ENCODE data around the gene OPCML. TPM values are rescaled to one million over a fixed set of nuclear protein-coding genes. Genes with fewer than 3 reads are reported as not detected.

OPCML gene
- total and polyA plus RNA-seq, 2 of the 13 experiments (the other 11 are each of a cell fraction or from before 2014, with no cell fraction given) = not detected

GRCh38 chr11:132772703-132773545 lies 759.4 kb downstream of the OPCML start (continued):
- TF ChIP-seq ZNF326 (CRISPR knock-in tag; IDR thresholded peaks at IDR 0.05; ENCODE audit: borderline replicate concordance) = no peak

DNA sequence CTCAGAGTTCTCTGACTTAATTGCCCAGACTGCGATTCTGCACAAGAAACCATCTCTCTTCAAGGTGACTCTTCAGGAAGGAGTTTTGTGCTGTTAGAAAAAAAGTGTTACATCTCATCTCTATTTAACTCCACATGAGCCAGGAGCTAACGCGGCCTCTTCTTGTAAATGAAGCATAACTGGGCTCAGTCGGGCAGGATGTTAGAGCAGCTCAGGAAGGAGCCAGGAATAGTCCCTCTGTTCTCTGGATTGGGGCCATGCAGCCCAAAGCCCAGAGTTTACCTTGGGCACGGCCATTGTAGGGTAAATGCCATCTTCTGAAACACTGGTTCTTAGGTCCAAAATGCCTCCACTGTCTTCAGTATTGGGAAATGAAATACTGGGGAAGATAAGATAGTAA lies 760.6 kb downstream of the OPCML start:
- ChIA-PET CTCF (ENCODE audit: low intra/inter-chr PET ratio, low total read pairs) (no interaction called here), POLR2A (no interaction called here)
- H3K36me3 ChIP-seq (replicated peaks in 1 of 2; ENCODE audit: control insufficient read depth in 1 of 2, insufficient read depth in 2 of 2, low read length in 2 of 2) = no peaks in the 10 kb centered on the region
- H3K27me3 ChIP-seq (ENCODE audit: control insufficient read depth in 1 of 2, insufficient read depth in 2 of 2, low read length in 2 of 2) = peaks cover 0 to 4% of the 10 kb centered on the region in 2 experiments; a peak in 1 of 5 replicates
- in situ Hi-C loops (cut with HindIII; ENCODE audit: extremely low pct_ligation_motif_present, low pct_unique_long_range_greater_than_20kb) (no loop called here), intact Hi-C loops (cut with micrococcal nuclease; ENCODE audit: unreplicated experiment) (no loop called here)
- no peaks in the 10 kb centered on the region for H3K4me1 ChIP-seq (ENCODE audit: insufficient read depth, low read length)
- H3K9me3 ChIP-seq (ENCODE audit: low read length) = peaks cover 13% of the 10 kb centered on the region
- no TSS peak for BruUV-seq (replicated peaks)
- ATAC-seq (no peak), FAIRE-seq (no peak), DNase-seq (ENCODE audit: low spot score) (no peak)
- WGBS (ENCODE audit: low lambda C conversion rate) = 12% methylated on average over 5 of the region's 5 CpGs
- H2AFZ ChIP-seq (ENCODE audit: low read length) = no peak overlapping the region
- no peaks in the 10 kb centered on the region for H4K20me1 ChIP-seq (ENCODE audit: insufficient read depth, low read length)
- no peak overlapping the region for H3K4me3 ChIP-seq (replicated peaks in 1 of 3; ENCODE audit: insufficient read depth in 1 of 3, low read depth in 2 of 3, low read length in 3 of 3)
- no peak overlapping the region for H3K4me2 ChIP-seq (ENCODE audit: low read depth, low read length)
- no peaks in the 10 kb centered on the region for H3K79me2 ChIP-seq (ENCODE audit: insufficient read depth, low read length)
- no peak overlapping the region for H3K9ac ChIP-seq (ENCODE audit: insufficient read depth, low read depth, low read length)
- no peak overlapping the region for H3K27ac ChIP-seq (ENCODE audit: extremely low read length, insufficient read depth, low read length)
- TF ChIP-seq ZNF205 (CRISPR knock-in tag; IDR thresholded peaks at IDR 0.05) (no peak), HNF4A (CRISPR knock-in tag; IDR thresholded peaks at IDR 0.05) (no peak), ZNF382 (CRISPR knock-in tag; IDR thresholded peaks at IDR 0.05; ENCODE audit: borderline replicate concordance) (no peak), CHCHD3 (CRISPR knock-in tag; IDR thresholded peaks at IDR 0.05) (no peak), ZNF550 (CRISPR knock-in tag; IDR thresholded peaks at IDR 0.05; ENCODE audit: borderline replicate concordance) (no peak), ZNF605 (CRISPR knock-in tag; IDR thresholded peaks at IDR 0.05) (no peak), ZNF260 (CRISPR knock-in tag; IDR thresholded peaks at IDR 0.05; ENCODE audit: borderline replicate concordance, low read depth) (no peak), ZNF883 (CRISPR knock-in tag; IDR thresholded peaks at IDR 0.05; ENCODE audit: not compliant biosample characterization) (no peak), GTF2F1 (IDR thresholded peaks at IDR 0.05; ENCODE audit: low read length) (no peak), MTF1 (CRISPR knock-in tag; IDR thresholded peaks at IDR 0.05) (no peak), EP300 (IDR thresholded peaks at IDR 0.05; ENCODE audit: low read depth in 2 of 2, low read length in 2 of 2) (no peak), EP300 (CRISPR knock-in tag; IDR thresholded peaks at IDR 0.05; ENCODE audit: borderline replicate concordance) (no peak), MYPOP (CRISPR knock-in tag; IDR thresholded peaks at IDR 0.05) (no peak), ATM (IDR thresholded peaks at IDR 0.05; ENCODE audit: borderline replicate concordance) (no peak), ZNF619 (CRISPR knock-in tag; IDR thresholded peaks at IDR 0.05) (no peak)
- TF ChIP-seq, protein P1, sequence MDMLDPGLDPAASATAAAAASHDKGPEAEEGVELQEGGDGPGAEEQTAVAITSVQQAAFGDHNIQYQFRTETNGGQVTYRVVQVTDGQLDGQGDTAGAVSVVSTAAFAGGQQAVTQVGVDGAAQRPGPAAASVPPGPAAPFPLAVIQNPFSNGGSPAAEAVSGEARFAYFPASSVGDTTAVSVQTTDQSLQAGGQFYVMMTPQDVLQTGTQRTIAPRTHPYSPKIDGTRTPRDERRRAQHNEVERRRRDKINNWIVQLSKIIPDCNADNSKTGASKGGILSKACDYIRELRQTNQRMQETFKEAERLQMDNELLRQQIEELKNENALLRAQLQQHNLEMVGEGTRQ (IDR thresholded peaks at IDR 0.05; ENCODE audit: low read depth, low read length) = no peak
- TF ChIP-seq, protein P1 (CRISPR knock-in tag; IDR thresholded peaks at IDR 0.05; ENCODE audit: borderline replicate concordance) = no peak
- TF ChIP-seq, protein P2, sequence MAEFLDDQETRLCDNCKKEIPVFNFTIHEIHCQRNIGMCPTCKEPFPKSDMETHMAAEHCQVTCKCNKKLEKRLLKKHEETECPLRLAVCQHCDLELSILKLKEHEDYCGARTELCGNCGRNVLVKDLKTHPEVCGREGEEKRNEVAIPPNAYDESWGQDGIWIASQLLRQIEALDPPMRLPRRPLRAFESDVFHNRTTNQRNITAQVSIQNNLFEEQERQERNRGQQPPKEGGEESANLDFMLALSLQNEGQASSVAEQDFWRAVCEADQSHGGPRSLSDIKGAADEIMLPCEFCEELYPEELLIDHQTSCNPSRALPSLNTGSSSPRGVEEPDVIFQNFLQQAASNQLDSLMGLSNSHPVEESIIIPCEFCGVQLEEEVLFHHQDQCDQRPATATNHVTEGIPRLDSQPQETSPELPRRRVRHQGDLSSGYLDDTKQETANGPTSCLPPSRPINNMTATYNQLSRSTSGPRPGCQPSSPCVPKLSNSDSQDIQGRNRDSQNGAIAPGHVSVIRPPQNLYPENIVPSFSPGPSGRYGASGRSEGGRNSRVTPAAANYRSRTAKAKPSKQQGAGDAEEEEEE (CRISPR knock-in tag; IDR thresholded peaks at IDR 0.05; ENCODE audit: borderline replicate concordance) = no peak

All from HepG2 (cell line).